Activated CD8-positive, alpha-beta T cell treated with anti-CD3 and anti-CD28 coated beads for 36 hours (primary cell): ENCODE results near the gene NCAM1. TPM values are rescaled to one million over a fixed set of nuclear protein-coding genes. Genes with fewer than 3 reads are reported as not detected.

Experiments used
- ATAC-seq: fragments of 200-7000 bp; cut with Tn5 transposase; one replicate; pipeline ENCODE4 v1.10.0; 2021; ENCODE audit warnings: mild to moderate bottlenecking, moderate library complexity
- CTCF ChIA-PET: fragments of 350-600 bp; sonication (Branson Sonifier 250); formaldehyde crosslinking; loops from one replicate; lab custom pipeline; 2021; ENCODE audit warnings: antibody characterized with exemption; lab: Charles Lee
- POLR2A ChIA-PET: fragments of 350-600 bp; sonication (Branson Sonifier 250); formaldehyde crosslinking; loops from one replicate; lab custom pipeline; 2021; ENCODE audit warnings: antibody characterized with exemption; lab: Charles Lee
- DNase-seq: peaks from one replicate; pipeline ENCODE4 v3.0.0-alpha.2; 2020
- H3K27ac Mint-ChIP-seq: one replicate; pipeline ENCODE4 v1.8.0; 2021; ENCODE audit warnings: mild to moderate bottlenecking, mixed read lengths
- H3K27me3 Mint-ChIP-seq: one replicate; pipeline ENCODE4 v1.8.0; 2021; ENCODE audit warnings: mixed read lengths
- H3K36me3 Mint-ChIP-seq: one replicate; pipeline ENCODE4 v1.8.0; 2021; ENCODE audit warnings: low read depth, mixed read lengths
- H3K4me1 Mint-ChIP-seq: one replicate; pipeline ENCODE4 v1.8.0; 2021; ENCODE audit warnings: low read depth, mixed read lengths
- H3K4me3 Mint-ChIP-seq: one replicate; pipeline ENCODE4 v1.8.0; 2021; ENCODE audit warnings: mild to moderate bottlenecking, moderate library complexity, mixed read lengths
- H3K9me3 Mint-ChIP-seq: one replicate; pipeline ENCODE4 v1.8.0; 2021; ENCODE audit warnings: mixed read lengths
- intact Hi-C: fragments of 100-400 bp; cut with micrococcal nuclease; formaldehyde crosslinking; loops from one replicate; pipeline ENCODE4 v1.10.0; 2022
- total RNA-seq, 2 experiments: library from RNA; stranded (reverse); gene quantifications; one replicate each; pipeline ENCODE4 v1.2.3, GENCODE V29; 2021
- TF ChIP-seq, protein P1 (sequence below): fragments of 200-600 bp; IDR thresholded peaks from one replicate; pipeline ENCODE4 v1.8.0; 2022; ENCODE audit warnings: antibody characterized with exemption, mild to moderate bottlenecking

NCAM1 gene
- total RNA-seq, 2 experiments from 2014 or later: 0.47 to 0.56 TPM

DNA sequence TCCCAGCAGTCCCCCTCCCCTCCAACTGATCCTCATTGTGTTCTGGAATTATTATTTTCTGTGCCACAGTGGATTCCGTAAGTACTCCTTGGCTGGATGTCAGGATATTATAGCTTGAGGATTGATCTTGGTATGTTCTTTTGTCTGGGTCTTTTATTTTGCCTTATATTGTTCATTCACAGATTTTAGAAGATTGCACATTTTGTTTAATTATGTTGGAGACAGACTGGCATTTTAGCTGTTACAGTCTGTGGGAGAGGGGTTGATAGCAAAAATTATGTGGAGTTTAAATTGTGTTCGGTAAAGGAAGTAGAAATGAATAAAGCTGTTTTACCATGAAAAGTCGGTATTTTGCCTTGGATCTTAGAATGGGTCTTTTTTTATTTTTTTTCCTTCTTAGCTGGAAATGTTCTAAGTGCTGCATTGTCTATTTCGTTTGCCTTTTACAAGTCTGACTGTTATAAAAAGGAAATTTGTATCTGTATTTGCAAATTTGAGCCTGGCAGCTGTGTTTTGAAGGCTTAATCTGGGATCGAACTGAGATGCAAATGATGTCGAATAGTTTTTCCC is 211.2 kb downstream of the NCAM1 start:
- Mint-ChIP-seq H3K4me1 (no peaks in the 10 kb centered on the region), H3K27ac (no peak overlapping the region), H3K27me3 (peaks cover 2% of the 10 kb centered on the region), H3K36me3 (no peaks in the 10 kb centered on the region), H3K4me3 (no peak overlapping the region), H3K9me3 (no peaks in the 10 kb centered on the region)
- no peak for ATAC-seq
- CTCF ChIA-PET: no interaction called here
- intact Hi-C loops: no loop called here
- TF ChIP-seq, protein P1, sequence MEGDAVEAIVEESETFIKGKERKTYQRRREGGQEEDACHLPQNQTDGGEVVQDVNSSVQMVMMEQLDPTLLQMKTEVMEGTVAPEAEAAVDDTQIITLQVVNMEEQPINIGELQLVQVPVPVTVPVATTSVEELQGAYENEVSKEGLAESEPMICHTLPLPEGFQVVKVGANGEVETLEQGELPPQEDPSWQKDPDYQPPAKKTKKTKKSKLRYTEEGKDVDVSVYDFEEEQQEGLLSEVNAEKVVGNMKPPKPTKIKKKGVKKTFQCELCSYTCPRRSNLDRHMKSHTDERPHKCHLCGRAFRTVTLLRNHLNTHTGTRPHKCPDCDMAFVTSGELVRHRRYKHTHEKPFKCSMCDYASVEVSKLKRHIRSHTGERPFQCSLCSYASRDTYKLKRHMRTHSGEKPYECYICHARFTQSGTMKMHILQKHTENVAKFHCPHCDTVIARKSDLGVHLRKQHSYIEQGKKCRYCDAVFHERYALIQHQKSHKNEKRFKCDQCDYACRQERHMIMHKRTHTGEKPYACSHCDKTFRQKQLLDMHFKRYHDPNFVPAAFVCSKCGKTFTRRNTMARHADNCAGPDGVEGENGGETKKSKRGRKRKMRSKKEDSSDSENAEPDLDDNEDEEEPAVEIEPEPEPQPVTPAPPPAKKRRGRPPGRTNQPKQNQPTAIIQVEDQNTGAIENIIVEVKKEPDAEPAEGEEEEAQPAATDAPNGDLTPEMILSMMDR: no peak
- POLR2A ChIA-PET: no interaction called here
- no peak for DNase-seq

DNA sequence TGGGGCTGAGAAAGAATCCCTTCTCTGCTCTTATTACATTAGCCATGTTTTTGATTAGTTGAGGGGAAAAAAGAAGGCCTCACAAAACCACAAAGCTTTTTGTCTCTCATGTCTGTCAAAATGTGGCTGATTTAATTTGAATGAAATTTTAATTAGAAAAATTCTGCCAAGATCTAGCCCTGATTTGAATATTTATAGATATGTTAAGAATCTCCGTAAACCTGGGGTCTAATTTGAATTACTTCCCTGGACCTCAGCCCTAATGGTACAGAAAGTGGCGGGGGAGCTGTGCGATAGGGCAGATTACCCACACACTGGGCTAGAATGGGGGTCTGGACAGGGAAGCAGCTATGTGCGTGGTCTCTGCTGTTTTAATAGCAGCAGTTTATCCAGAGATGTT is 211.9 kb downstream of the NCAM1 start:
- no peaks in the 10 kb centered on the region for H3K9me3 Mint-ChIP-seq
- intact Hi-C loops: no loop called here
- TF ChIP-seq, protein P1: no peak
- CTCF ChIA-PET: no interaction called here
- no peak for ATAC-seq
- no peaks in the 10 kb centered on the region for H3K36me3 Mint-ChIP-seq
- no peak for DNase-seq
- no peak overlapping the region for H3K4me3 Mint-ChIP-seq
- H3K27ac Mint-ChIP-seq: no peak overlapping the region
- no peaks in the 10 kb centered on the region for H3K4me1 Mint-ChIP-seq
- POLR2A ChIA-PET: no interaction called here
- H3K27me3 Mint-ChIP-seq: peaks cover 2% of the 10 kb centered on the region

DNA sequence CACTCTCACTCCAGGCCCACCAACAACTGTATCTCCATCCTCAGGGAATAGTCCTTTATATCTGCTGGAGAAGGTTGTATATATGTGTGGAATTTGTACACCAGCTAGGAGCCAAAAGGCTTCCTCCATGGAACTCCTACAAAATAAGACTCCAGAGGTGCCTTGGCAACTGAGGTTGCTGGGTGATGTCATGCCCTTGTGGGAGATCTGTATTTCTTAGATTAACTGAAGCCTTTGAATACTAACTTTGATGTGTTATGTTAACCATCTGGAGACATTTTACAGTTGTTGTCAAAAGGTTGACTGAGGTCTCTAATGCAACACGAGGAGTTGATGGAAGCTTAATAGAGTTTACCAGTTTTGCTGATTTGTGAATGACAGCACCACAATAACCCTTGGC is 213.7 kb downstream of the NCAM1 start:
- ATAC-seq (no peak), DNase-seq (no peak)
- Mint-ChIP-seq H3K4me3 (no peak overlapping the region), H3K27ac (no peak overlapping the region), H3K9me3 (no peaks in the 10 kb centered on the region), H3K4me1 (no peaks in the 10 kb centered on the region), H3K36me3 (no peaks in the 10 kb centered on the region), H3K27me3 (peaks cover 2% of the 10 kb centered on the region)
- intact Hi-C loops: no loop called here
- CTCF ChIA-PET: no interaction called here
- TF ChIP-seq, protein P1: no peak
- POLR2A ChIA-PET: no interaction called here

DNA sequence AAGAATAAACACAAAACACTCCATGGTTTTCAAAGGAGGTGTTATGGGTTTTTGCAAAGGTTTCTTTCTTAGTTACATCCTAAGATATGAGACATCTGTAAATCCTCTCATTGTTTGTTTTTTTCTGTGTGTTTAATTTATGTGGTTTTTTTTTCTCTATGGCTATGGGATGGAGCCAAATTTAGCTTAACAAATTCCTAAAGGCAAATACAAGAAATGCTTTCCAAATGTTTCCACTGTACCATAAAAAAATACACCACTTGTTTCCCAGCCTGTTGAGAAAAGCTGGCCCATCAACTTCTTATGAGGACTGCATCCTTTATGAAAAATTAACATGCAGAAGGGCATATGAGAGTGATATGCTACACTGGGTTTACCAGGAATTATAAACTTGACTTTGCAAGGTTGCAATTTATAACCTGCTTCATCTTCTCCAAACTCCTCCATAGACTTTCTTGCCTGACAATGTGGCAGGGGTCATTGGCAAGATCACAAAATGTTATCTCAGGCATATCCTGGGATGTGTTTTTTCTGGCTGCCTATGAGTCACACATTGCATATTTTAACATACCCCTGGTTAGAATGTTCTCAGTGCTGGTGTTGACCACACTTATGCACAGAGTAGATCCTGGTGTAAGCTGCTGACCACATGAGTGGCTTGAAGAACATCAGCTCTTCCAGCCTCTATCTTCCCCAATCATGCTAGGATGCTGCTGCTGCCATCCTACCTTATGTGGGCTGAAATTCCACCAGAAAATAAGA is 215.6 kb downstream of the NCAM1 start:
- ChIA-PET POLR2A (no interaction called here), CTCF (no interaction called here)
- no peaks in the 10 kb centered on the region for H3K9me3 Mint-ChIP-seq
- no peak overlapping the region for H3K4me3 Mint-ChIP-seq
- no peak for DNase-seq
- H3K36me3 Mint-ChIP-seq: no peaks in the 10 kb centered on the region
- H3K4me1 Mint-ChIP-seq: no peaks in the 10 kb centered on the region
- H3K27ac Mint-ChIP-seq: no peak overlapping the region
- TF ChIP-seq, protein P1: no peak
- intact Hi-C loops: no loop called here
- H3K27me3 Mint-ChIP-seq: peaks cover 2% of the 10 kb centered on the region
- no peak for ATAC-seq

DNA sequence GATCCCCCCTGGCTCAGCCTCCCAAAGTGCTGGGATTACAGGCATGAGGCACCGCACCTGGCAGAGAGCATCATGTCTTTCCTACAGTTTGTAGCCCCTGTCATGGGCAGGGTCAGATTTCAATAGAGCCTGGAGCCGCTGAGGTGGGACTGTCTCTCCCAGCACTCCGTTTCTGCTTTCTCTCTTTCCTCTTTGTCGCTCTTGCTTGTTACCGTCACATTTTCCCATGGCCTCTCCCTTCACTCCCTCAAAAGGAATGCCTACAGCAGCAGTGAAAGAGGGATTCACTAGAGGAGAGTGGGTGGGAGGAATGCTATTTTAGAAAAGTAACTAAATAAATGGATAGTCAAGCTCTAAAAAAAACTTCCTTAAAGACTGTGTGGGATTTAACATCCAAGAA is 216.5 kb downstream of the NCAM1 start:
- Mint-ChIP-seq H3K4me1 (no peaks in the 10 kb centered on the region), H3K36me3 (no peaks in the 10 kb centered on the region), H3K27ac (no peak overlapping the region), H3K4me3 (no peak overlapping the region), H3K9me3 (no peaks in the 10 kb centered on the region), H3K27me3 (peaks cover 2% of the 10 kb centered on the region)
- ChIA-PET POLR2A (no interaction called here), CTCF (no interaction called here)
- ATAC-seq: no peak
- intact Hi-C loops: no loop called here
- TF ChIP-seq, protein P1: no peak
- DNase-seq: no peak
